Measurements from ENCODE around the gene LINC01488.

The LINC01488 gene

GRCh38 chr11:69449320-69450063 is 32.0 kb upstream of the LINC01488 start:
- peak; percentile 40 for TF ChIP-seq CTCF (IDR thresholded peaks at IDR 0.05; ENCODE audit: low read depth, low read length)
- 0 out of 2 replicates have a peak overlapping the region, but pooled peaks have one; percentile 10 for H3K4me3 ChIP-seq (ENCODE audit: low read depth, low read length)
- no peaks in the 10 kb centered on the region for H3K27me3 ChIP-seq
- H3K36me3 ChIP-seq, result no peaks in the 10 kb centered on the region
- peak; percentile 89 for DNase-seq
- peaks cover 20% of the 10 kb centered on the region for H3K4me1 ChIP-seq
- no peaks in the 10 kb centered on the region for H3K9me3 ChIP-seq

- DNase-seq, result no peak
- no peak for TF ChIP-seq CTCF (IDR thresholded peaks at IDR 0.05; ENCODE audit: low read depth, low read length)
- Histone ChIP-seq H3K27me3 (no peaks in the 10 kb centered on the region), H3K9me3 (no peaks in the 10 kb centered on the region), H3K4me3 (ENCODE audit: low read depth, low read length) (no peak overlapping the region), H3K36me3 (no peaks in the 10 kb centered on the region), H3K4me1 (peaks cover 20% of the 10 kb centered on the region)
These were observed 31.2 kb upstream of the LINC01488 start for GRCh38 chr11:69450064-69450856.

- peaks cover 20% of the 10 kb centered on the region for H3K4me1 ChIP-seq
- H3K9me3 ChIP-seq, result no peaks in the 10 kb centered on the region
- no peak for TF ChIP-seq CTCF (IDR thresholded peaks at IDR 0.05; ENCODE audit: low read depth, low read length)
- no peak overlapping the region for H3K4me3 ChIP-seq (ENCODE audit: low read depth, low read length)
- DNase-seq, result no peak
- H3K27me3 ChIP-seq, result no peaks in the 10 kb centered on the region
- H3K36me3 ChIP-seq, result no peaks in the 10 kb centered on the region
These were observed 30.6 kb upstream of the LINC01488 start for GRCh38 chr11:69450857-69451220.

- TF ChIP-seq CTCF (IDR thresholded peaks at IDR 0.05; ENCODE audit: low read depth, low read length), result no peak
- Histone ChIP-seq H3K36me3 (no peaks in the 10 kb centered on the region), H3K27me3 (no peaks in the 10 kb centered on the region), H3K4me3 (ENCODE audit: low read depth, low read length) (no peak overlapping the region), H3K9me3 (no peaks in the 10 kb centered on the region), H3K4me1 (peaks cover 20% of the 10 kb centered on the region)
- DNase-seq, result no peak
These were observed 30.2 kb upstream of the LINC01488 start for GRCh38 chr11:69451289-69451688.

GRCh38 chr11:69452206-69452987 is 29.1 kb upstream of the LINC01488 start:
- Histone ChIP-seq H3K4me1 (peaks cover 20% of the 10 kb centered on the region), H3K27me3 (no peaks in the 10 kb centered on the region), H3K4me3 (ENCODE audit: low read depth, low read length) (no peak overlapping the region), H3K36me3 (no peaks in the 10 kb centered on the region), H3K9me3 (no peaks in the 10 kb centered on the region)
- DNase-seq, result no peak
- TF ChIP-seq CTCF (IDR thresholded peaks at IDR 0.05; ENCODE audit: low read depth, low read length), result no peak
